Chondrocyte (in vitro differentiated cells): ENCODE data around the gene HUNK. TPM values are rescaled to one million over a fixed set of nuclear protein-coding genes. Genes with fewer than 3 reads are reported as not detected.

Source experiments
- DNase-seq: peaks from one replicate; pipeline ENCODE4 v3.0.0; 2021; ENCODE audit warnings: mixed read lengths, low spot score
- H3K27ac Mint-ChIP-seq: one replicate; pipeline ENCODE4 v1.8.0; 2021; ENCODE audit warnings: mild to moderate bottlenecking, moderate library complexity, mixed read lengths; ENCODE audit not compliant: unreplicated experiment
- H3K27me3 Mint-ChIP-seq: 2 replicates; pipeline ENCODE4 v1.8.0; 2021; ENCODE audit warnings: low read depth, mixed read lengths
- H3K36me3 Mint-ChIP-seq: 2 replicates; pipeline ENCODE4 v1.8.0; 2021; ENCODE audit warnings: low read depth, mixed read lengths
- H3K4me1 Mint-ChIP-seq: 2 replicates; pipeline ENCODE4 v1.8.0; 2021; ENCODE audit warnings: low read depth, mild to moderate bottlenecking, mixed read lengths
- H3K4me3 Mint-ChIP-seq: one replicate; pipeline ENCODE4 v1.8.0; 2021; ENCODE audit warnings: mild to moderate bottlenecking, moderate library complexity, mixed read lengths; ENCODE audit not compliant: unreplicated experiment
- H3K9me3 Mint-ChIP-seq: 2 replicates; pipeline ENCODE4 v1.8.0; 2021; ENCODE audit warnings: low read depth, mixed read lengths
- CTCF ChIP-seq: fragments of 200-600 bp; sonication (generic); IDR thresholded peaks from 2 replicates; pipeline ENCODE4 v1.5.0; 2021; ENCODE audit warnings: antibody characterized with exemption, mild to moderate bottlenecking, moderate library complexity
- total RNA-seq: library from RNA; stranded (reverse); gene quantifications from 3 replicates; pipeline ENCODE4 v1.2.1, GENCODE V29; 2021

Gene HUNK
- total RNA-seq, 1 donor from 2014 or later = 1.6 TPM

GRCh38 chr21:31993826-31994825 lies 121.3 kb downstream of the HUNK start:
- Mint-ChIP-seq H3K36me3 (peaks cover 1% of the 10 kb centered on the region), H3K9me3 (no peaks in the 10 kb centered on the region), H3K27ac (no peak overlapping the region), H3K27me3 (no peaks in the 10 kb centered on the region), H3K4me3 (no peak overlapping the region), H3K4me1 (no peaks in the 10 kb centered on the region)
- TF ChIP-seq CTCF = no peak
- DNase-seq = no peak

- no peak overlapping the region for H3K27ac Mint-ChIP-seq
- H3K9me3 Mint-ChIP-seq = no peaks in the 10 kb centered on the region
- no peak for DNase-seq
- H3K27me3 Mint-ChIP-seq = no peaks in the 10 kb centered on the region
- no peak for TF ChIP-seq CTCF
- no peak overlapping the region for H3K4me3 Mint-ChIP-seq
- H3K36me3 Mint-ChIP-seq = peaks cover 1% of the 10 kb centered on the region
- no peaks in the 10 kb centered on the region for H3K4me1 Mint-ChIP-seq
Measured at GRCh38 chr21:31997191-31997590, 124.4 kb downstream of the HUNK start.

- no peak overlapping the region for H3K4me3 Mint-ChIP-seq
- DNase-seq = no peak
- no peak overlapping the region for H3K27ac Mint-ChIP-seq
- no peak for TF ChIP-seq CTCF
- H3K9me3 Mint-ChIP-seq = no peaks in the 10 kb centered on the region
- peaks cover 1% of the 10 kb centered on the region for H3K36me3 Mint-ChIP-seq
- H3K27me3 Mint-ChIP-seq = no peaks in the 10 kb centered on the region
- H3K4me1 Mint-ChIP-seq = peaks cover 6% of the 10 kb centered on the region
Measured at GRCh38 chr21:31999810-32000468, 127.1 kb downstream of the HUNK start.

- Mint-ChIP-seq H3K9me3 (no peaks in the 10 kb centered on the region), H3K27ac (no peak overlapping the region), H3K27me3 (no peaks in the 10 kb centered on the region), H3K36me3 (peaks cover 1% of the 10 kb centered on the region), H3K4me1 (peaks cover 6% of the 10 kb centered on the region), H3K4me3 (no peak overlapping the region)
- no peak for DNase-seq
- TF ChIP-seq CTCF = no peak
Measured at GRCh38 chr21:32001390-32001789, 128.6 kb downstream of the HUNK start.

- Mint-ChIP-seq H3K9me3 (no peaks in the 10 kb centered on the region), H3K27me3 (no peaks in the 10 kb centered on the region), H3K27ac (peak overlapping the region; percentile 46), H3K4me1 (peaks cover 10% of the 10 kb centered on the region), H3K36me3 (peaks cover 1% of the 10 kb centered on the region), H3K4me3 (no peak overlapping the region)
- no peak for DNase-seq
- TF ChIP-seq CTCF = no peak
Measured at GRCh38 chr21:32003411-32003810, 130.6 kb downstream of the HUNK start.
